ENCODE measurements around the gene DHX58.

The DHX58 gene

DNA sequence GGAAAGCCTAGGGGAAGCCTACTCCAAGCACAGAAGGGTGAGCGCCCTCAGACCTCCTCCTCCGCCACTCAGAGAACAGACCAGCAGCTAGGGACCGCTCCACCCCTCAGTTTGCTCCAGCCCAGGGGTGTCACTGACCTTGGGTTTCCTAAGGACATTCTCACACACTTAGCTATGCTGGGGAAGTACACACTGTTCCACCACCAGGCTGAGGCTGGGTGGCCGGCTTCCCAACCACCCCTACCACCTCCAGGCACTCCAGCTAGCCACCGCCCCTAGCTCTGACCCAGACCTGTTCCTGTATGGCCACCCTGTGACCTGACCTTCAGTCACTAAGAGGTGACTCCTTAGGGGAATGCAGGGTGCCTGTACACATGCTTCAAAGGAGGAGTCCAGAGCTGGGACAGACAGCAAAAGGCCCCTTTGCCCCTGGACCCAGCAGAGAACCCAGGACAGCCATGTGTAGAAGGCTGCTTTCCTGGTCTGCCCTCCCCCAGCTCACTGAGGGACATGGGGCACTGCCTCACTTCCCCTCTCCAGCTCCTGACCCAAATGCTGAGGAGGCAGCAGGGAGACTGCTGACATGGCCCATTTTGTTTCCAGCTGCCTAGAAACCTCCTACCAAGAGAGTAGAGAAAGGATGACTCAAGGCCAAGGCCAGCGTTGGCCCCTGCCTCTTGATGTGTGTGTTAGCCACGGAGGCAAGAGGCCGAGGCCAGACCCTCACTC, 16.8 kb upstream of the DHX58 start:
- DNase-seq = peak in 1 of 2 donors; percentile 10

DNA sequence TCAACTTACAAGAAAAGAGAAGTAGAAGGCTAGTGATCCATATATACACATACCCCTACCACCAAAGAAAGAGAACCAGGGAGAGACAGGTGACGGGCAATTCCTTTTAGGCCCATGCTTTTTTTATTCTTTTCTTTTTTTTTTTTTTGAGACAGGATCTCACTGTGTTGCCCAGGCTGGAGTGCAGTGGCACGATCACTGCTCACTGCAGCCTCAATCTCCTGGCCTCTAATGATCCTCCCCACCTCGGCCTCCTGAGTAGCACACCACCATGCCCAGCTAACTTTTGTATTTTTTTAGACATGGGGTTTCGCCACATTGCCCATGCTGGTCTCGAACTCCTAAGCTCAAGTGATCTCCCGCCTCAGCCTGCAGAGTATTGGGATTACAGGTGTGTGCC, 14.9 kb upstream of the DHX58 start:
- DNase-seq = no peak

DNA sequence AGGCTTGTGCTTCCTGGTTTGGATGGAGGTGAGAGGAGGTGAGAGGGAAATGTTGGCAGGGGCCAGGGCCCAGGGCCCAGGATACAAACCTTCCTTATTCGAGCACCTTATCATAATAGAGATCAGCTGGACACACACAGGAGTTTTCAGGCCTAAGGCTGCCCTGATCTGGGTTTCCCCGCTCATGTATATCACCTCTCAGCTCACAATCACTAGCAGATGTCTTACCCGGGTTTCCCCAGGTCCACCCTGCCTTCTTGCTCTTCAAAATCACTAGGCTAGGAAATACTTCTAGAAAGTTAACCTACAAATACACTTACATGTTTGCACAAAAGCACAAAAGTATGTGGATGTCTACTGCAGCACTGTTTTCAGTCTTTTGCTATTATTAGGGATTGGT, 14.3 kb upstream of the DHX58 start:
- no peak for DNase-seq

DNA sequence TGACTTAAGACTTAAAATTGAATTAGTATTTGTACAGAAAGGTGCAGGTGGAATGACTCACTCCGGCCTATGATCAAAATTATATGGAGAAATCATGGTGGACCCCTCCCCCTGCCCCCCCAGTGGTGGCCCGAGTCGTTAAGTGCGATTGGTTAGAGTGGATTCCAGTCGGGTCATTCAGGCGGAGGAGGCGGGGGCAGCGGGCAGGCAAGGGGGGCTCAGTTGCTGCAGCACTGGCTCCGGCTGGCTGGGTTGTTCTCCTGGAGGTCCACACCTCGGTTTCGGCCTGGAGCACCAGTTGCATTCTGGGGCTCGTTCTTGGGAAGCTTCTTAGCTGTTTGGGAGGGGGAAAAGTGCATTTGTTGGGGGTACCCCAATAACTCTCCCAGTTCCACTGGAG, 13.1 kb upstream of the DHX58 start:
- DNase-seq = no peak

DNA sequence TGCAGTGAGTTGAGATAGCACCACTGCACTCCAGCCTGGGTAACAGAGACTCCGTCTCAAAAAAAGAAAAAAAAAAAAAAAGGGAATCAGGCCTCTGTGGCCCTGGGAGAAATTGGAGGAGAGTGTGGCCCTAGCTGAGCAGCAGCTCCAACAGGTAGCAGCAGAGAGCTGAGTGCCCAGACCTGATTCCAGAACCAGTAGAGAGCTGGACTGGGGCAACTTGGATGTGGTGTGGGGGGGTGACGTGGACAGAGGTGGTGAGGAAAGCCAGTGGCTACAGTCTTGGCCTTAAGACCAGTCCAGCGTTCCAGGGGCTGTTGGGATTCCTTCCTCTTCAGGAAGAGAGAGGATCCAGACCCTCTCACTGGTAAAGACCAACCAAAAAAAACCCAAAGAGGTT, 11.7 kb upstream of the DHX58 start:
- no peak for DNase-seq

DNA sequence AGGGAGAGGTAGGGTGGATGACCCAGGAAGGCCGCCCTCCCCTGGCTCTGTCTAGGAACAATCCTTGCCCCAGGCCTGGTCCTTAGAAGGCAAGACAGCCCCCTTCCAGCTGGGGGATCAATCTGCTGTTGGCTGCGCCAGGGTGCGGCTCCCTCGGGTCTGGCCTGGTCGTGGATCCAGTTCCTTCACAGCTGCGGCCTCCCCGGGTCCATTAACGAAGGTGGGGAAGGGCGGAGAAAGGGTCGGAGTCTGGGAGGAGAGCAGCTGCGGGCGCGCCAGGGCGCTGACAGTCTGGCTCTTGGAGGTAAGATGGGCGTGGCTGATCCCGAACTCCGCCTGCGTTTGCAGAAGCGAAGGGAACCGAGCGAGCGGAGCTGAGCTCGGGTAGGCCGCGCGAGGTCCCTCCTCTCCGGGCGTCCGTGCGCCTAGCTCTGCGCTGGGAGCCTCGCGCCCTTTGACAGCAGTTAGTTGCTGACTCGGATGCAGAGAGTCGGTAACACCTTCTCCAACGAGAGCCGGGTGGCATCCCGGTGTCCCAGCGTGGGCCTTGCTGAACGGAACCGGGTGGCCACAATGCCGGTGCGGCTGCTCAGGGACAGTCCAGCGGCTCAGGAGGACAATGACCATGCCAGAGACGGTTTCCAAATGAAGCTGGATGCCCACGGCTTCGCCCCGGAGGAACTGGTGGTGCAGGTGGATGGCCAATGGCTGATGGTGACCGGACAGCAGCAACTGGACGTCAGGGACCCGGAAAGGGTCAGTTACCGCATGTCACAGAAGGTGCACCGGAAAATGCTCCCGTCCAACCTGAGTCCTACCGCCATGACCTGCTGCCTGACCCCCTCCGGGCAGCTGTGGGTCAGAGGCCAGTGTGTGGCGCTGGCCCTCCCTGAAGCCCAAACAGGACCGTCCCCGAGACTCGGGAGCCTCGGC, 10.1 kb upstream of the DHX58 start, which contains the start of gene HSPB9:
Gene HSPB9, plus strand, starts transcription at position 434 of the 933 bp plus-strand sequence. Its CDS starts 47 bp downstream, at position 481.
- DNase-seq = no peak

DNA sequence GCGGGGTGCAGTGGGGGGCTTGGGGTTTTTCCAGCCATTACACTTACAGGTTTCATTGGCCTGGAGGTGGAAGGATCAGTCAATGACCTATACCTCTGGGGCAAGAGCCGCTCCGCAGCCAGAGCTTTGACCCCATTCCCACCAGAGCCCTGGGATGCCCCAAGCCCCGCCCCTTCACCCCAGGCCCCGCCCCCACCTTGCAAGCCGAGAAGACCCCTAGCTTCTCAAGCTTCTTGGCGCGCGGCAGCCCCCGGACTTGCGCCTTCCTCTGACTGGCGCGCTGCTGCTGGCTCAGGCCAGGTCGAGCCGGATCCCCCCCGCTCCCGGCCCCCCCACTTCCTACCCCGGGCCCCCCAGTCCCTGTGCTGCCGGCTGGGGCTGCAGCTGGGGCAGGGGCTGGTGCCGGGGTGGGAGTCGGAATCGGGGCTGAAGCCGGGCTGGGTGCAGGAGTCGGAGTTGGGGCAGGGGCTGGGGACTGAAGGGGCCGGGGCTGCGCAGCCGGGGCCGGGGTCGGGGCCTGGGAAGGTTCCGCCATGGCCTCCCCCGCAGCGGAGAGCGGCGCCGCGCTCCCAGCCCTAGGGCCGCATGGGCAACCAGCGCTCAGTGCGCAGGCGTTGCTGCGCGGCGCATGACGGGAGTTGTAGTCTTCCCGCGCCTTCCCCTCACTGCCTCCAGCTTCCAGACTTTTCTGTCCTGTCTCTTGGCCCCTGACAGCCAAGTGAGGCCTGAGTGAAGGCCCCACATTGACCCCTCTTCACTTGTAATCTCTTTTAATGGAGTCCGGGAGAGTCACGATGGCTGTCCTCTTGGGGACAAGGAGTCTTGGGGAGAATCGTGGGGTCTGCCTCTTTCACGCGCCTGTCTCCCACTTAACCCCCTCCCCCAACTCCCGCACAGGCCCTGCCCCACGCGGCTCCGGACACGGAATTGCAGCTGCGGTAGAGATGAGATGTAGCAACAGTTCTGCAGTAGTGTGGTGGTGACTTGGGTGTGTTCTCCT, 8.6 kb upstream of the DHX58 start, which contains the start of gene KAT2A:
Gene KAT2A, minus strand, starts transcription at position 598 of the 1,000 bp plus-strand sequence. Its CDS starts 63 bp downstream, at position 535.
- peak; percentile 75 to 80 for DNase-seq

DNA sequence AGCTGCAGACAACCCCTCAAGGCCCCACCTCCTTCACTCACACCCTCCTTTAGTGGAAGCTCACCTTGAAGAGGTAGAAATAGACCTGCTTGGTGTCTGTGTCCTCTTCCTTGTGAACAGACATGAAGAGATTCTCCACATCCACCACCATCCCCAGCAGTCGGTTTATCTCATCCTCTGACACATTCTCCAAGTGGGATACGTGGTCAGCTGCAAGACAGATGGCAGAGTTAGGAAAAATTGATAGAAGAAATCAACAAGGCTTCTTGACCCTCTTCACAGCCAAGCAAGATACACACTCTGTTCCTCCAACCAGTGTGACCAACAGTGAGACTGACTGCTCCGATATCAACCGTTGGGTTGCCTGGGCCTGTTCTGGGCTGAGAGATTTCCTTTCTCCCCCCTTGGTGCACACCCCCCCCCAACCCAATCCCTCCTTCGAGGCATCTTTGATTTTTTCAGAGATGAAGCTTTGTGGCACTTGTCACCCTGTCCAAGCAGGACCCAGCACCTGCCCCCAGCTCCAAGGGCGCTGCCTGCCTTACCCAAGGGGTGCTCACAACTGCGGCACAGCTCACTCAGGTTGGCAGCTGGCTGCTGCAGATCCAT, 7.8 kb upstream of the DHX58 start:
- DNase-seq = no peak

DNA sequence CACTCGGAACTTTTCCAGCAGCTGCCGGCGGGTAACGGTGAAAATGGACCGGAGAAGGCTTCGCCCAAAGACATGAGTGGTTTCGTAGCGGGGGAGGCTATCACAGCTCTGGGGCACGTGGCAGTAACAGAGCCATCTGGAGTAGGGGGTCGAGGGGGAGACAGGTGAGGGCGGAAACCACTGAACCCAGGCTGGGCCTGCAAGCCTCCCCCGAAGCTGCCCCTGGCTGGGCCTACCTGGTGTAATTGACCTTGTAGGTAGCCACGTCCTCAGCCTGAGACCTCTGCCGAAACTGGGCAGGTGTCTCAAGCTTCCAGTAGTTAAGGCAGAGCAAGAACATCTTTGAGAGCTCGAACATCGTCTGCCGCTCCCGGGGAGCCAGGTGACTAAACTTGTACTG, 6.8 kb upstream of the DHX58 start:
- no peak for DNase-seq

DNA sequence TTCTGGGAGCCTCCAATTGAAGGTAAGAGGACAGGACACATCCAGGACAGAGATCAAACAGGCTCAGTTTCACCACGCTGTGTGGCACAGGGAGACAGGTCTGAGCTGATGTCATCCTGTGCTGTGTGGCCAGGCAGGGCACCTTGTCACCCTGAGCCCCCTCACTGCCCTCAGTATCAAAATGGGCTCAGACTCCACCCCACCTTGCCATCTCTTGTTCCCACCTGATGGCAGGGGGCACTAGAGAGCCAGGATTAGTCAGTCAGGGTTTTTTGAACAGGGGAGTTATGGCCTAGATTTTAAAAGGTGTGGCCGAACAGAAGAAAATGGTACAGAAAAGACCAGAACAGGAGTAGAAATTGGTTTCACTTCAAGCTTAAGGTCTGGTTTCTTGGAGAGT, 6.0 kb upstream of the DHX58 start:
- no peak for DNase-seq

DNA sequence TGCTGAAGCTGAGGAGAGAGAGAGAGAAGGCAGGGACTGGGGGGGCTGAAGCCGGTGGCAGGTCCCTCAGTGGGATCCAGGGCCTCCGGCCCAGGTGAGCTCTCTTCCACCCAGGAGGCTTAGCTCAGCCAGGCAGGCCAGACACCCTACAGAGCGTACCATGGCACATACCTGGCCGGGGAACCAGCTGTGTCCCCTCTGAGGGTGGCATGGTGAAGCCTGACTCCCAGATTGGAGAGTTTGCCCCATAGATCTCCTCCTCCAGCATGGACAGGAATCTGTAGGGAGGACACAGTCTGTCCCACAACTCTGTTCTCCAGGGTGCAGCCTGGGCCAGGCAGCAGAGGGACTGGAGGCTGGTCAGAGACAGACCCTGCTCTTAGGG, 5.6 kb upstream of the DHX58 start:
- no peak for DNase-seq

DNA sequence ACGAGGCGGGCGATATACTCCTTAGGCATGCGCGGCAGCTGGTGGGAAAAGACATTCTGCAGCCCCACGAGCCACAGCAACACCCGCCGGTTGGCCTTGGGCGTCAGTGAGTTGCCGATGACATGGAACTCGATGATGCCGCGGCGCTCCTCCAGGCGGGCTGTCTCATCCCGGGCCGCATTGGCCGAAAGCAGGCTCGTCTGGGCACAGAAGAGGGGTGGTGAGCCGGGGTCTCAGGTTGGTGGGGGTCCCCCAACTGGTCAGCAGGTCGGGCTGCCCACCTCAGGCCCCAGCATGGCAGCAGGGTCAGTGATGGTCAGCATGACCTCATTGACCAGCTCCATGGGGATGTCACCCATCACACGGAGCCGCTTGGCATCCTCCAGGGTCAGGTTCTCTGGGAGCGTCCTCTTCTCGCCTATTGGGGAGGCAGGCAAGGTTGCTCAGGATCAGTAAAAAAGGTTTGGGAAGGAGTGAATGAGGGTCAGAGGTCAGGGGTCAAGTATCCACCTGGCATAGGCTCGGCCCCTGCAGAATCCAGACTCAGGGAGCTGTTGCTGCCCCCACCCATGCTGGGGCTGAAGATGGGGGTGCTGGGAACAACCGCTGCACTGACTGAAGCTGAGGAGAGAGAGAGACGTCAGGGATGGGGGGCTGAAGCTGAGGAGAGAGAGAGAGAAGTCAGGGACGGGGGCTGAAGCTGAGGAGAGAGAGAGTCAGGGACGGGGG, 5.0 kb upstream of the DHX58 start:
- DNase-seq = no peak

DNA sequence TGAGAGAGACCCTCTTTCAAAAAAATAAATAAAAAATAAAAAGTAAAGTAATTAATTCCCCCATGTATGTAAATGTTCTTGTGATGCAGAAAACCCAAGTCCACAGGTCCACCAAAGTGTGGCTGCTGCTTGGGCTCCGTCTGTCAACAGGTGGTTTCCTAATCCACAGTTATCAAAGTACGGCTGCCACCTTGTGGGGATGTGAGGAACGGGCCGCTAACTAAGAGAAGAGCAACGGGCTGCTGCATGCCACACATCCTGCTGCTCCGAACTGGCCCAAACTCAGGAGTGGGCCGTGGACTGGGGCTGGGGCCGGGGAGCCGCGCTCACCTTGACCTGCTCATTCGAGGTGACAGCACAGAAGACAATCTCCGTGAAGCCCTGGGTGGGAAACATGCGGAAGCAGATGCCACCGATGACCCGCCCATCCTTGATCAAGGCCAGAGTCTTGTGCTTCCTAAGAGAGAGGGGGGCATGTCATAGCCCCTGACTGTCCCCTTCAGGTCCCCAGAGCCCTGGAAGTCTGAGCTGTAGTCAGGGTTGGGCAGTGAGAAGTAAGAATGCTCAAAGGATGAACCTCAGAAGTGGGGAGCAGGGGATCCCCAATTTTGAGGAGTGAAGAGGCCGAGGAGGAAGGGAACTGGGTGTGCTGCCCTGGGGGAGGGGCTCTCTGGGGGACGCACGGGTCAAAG, 4.3 kb upstream of the DHX58 start:
- DNase-seq = peak; percentile 35 to 73

DNA sequence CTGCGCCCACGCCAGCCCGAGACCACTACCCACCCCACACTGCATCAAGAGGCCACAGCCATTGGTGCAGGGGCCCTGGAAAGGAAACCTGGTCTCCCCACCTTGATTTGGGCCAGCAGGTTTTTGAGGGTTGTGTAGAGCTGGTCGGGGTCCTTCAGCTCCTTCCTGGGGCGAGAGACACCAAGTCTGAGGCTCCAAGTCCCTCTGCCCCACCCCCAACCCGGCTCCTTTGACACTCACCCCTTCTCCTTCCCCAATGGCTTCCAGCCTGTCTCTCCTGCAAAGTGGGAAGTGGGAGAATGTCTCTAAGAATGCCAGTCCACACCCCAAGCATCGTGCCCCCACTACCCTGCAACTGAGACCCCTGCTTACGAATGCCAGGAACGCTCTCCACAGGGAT, 1.6 kb upstream of the DHX58 start:
- no peak for DNase-seq

DNA sequence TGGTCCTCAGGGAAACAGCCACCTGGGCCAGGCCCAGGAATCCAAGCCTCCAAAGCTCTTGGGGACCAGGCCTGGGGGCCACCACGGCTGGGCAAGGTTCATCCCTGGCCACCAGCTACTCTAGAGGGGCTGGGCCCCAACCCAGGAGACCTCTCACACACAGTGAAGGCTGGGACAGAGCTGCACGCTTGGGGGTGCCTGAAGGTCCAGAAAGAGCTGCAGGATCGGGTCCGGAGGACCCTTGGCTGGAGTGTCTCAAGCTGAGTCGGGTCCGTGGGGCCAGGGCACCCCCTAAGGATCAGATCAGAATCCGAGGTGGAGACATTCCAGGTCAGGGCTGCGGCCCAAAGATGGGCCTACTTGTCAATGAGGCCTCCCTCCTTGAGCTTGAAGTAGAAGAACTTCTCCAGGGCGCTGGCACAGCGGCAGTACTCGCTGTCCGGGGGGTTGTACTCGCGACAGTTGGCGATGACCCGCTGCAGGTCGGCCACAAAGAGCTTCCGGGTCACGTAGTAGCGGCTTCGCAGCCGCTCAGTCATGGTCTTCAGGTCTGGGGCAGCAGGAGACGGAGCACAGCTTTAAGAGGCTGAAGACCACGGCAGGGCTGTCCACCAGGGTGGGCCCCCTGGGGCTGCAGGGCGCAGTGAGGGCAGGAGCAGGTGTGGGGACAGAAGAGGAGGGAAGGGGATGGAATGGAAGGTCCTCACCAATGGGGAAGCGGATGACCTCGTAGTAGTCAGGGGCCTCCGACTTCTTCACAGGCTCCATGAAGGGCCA, 967 bp upstream of the DHX58 start:
- DNase-seq = no peak

DNA sequence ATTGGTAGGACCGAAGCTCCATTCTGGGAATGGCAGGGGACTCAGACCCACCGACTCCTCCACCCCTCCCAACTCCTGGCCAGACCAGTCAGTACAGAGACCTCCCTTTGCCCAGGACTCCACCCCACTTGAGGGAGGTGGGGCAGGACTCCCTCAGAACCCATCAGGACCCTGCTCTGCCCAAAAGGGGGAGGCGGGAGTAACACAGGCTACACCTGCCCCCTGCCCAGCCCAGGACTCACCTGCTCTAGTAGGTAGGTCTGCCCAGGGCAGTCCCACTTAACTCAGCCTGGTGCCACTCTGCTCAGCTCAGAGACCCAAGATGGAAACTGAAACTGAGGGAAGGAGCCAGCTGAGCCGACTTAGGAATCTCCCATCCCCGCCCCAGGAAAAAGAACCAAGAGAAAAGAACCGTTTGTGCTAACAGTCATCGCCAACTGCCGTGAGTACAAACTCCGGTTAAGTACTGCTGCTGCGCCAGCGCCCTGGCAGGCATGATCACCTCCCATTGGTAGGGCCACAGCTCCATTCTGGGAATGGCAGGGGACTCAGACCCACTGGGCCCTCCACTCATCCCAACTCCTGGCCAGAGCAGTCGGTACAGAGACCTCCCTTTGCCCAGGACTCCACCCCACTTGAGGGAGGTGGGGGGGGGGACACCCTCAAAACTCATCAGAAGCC, 503 bp downstream of the DHX58 start:
- peak in 1 of 2 donors; percentile 52 for DNase-seq

DNA sequence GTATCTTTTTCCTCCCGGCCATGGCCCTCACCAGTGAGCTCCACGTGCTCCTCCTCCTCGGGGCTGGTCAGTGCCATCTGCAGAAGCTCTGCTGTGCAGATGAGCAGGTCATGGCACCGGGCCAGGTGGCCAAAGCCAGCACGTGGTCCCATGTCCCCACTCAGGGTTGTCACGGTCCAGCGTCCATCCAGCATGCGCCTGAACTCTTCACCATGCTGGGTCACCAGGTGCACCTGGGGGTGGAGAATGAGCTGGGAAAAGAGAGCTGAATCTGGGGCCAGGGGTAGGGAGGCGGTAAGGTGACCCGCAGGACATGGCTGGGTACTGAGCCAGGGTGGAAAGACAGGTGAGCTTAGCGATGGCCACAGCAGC, 1.3 kb downstream of the DHX58 start:
- DNase-seq = no peak

DNA sequence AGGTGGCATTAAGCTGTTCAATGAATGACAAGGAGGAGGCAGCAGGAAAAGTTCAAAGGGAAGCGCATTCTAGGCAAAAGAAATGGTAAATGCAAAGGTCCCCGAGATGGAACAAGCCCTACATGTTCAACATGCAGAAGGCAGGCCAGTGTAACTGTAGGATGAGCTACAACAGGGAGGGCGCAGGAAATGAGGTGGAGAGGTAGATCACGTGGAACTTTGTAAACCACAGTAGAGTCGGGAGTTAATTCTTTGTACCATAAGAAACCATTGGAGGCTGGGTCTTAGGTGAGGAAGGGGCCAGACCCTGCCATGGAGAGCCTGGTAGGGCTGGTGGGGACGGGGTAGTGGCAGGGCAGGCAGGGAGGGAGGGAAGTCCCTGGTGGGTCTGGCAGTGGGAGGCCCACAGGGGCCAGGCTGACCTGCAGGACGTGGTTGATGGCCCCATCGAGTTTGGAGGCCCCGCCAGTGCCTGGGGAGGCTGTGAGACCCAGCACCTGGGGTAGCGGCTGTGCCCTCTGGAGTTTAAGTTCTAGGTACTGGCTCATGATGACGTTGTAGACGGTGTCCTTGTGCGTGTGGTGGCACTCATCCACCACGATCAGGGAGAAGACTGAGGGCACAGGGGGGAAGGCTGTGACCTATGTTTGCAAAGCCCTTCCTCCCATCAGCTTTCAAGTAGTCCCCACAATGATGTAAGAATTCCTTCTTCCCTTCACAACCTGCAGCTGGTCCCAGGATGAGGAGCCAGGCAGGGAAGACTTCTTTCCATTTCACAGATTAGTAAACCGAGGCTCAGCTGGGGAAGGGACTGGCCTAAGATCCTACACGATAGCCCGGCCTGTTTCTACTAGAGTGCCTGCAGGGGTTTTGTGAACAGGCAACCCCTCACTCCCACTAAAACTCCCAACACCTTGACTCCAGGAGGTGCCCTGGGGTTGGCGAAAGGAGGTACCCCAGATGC, 1.9 kb downstream of the DHX58 start:
- no peak for DNase-seq

All from hippocampal formation (tissue), 2 donors.